Eye (tissue), 1 donor: Measurements from ENCODE around the gene MS4A10.

Source experiments
- DNase-seq: peaks from one replicate; pipeline ENCODE4 v3.0.0-alpha.2; 2015

The MS4A10 gene

DNA sequence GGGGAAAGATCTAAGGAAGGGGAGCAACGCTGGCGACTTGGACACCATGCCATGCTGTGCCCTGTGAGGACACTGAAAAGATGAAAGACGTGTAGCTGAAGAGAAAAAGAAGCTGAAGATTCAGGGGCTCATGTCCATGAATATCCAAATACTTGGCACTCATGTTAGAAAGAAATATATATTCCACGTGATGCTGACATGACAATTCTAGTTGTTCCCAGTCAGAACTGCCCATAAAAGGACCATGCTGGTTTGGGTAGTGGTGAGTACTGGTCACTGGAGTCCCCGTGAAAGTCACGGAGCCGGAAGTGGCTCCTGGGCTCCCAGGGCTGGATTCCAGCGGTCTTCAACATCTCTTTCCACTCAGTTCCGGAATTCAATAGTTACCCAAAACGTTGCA is 18.6 kb upstream of the MS4A10 start:
- DNase-seq, result no peak

DNA sequence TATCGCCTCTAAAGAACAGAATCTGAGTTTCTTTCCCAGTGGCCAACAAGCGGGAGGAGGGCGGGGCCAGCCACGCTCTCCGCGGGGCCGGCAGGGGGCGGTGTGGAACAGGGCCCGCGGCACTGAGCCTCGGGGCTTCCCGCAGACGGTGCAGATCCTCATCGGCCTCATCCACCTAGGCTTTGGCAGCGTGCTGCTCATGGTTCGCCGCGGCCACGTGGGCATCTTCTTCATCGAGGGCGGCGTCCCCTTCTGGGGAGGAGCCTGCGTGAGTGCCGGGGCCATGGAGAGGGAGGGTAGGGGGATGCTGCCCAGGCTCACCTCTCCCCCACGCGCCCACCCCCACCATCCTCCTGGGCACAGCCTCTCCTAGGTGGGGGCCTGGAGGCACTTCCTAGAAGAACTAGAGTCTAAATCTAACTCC is 17.7 kb upstream of the MS4A10 start:
- DNase-seq, result no peak

GRCh38 chr11:60768202-60768601 is 16.9 kb upstream of the MS4A10 start:
- DNase-seq, result no peak

DNA sequence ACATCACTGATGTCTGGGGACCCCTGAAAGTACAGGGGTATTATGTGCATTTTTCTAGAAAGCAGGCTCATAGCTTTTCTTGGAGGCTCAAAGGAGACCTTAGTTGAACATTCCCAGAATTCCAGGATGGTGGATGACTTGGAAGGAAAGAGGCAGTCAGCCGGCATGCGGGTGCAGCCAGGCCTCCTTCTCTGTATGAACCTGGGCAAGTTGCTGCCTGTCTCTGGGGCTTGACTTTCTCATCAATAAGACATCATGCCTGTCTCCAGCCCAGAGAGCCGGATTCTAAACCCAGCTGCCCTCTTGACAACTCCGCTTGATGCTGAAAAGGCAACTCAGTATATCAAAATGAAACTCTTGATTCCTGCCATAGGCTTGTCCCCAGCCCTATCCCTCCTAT is 15.9 kb upstream of the MS4A10 start:
- DNase-seq, result no peak

GRCh38 chr11:60769811-60770210 is 15.3 kb upstream of the MS4A10 start:
- no peak for DNase-seq

DNA sequence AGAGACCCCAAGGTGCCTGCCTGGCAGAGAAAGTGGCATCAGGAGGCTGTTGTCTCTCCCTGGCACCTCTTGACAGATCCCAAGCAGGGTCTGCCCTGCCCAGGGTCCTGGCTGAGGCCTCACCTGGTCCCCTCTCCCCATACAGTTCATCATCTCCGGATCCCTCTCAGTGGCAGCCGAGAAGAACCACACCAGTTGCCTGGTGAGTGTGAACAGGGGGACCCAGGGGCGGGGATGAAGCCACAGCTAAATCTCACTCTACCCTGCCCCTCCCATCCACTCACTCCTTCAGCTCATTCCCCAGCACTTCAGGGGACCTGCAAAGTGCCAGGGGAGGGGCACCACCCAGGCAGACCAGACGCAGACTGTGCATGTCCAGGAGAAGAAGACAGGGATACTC is 14.0 kb upstream of the MS4A10 start:
- DNase-seq, result no peak

DNA sequence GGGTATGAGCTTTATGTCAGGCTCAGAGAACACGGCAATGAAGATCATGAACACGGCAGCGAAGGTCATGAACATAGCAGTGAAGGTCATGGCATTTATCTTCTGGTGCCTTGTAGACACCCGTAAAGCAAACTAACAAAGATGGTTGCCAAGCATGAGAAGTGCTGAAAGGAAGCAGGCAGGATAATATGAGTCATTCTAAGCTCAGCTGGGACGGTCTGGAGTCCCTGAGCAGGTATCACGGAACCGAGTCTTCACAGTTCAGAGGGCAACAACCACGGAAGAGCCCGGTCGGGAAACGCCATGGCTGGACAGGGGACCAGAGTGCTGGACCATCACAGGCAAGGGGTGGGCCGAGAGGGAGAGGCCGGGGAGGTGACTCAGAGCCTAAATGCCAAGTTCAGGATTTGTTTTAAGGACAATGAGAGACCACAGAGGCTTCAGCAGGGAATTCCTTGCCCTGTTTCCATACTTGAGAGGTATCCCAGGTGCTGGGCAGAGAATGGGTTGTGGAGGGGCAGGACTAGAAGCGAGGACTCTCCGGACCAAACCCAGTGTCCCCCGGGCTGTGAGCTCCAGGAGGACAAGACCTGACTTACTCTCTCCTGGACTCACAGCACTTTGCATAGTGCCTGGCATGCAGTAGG is 13.1 kb upstream of the MS4A10 start:
- no peak for DNase-seq

GRCh38 chr11:60772666-60773065 is 12.5 kb upstream of the MS4A10 start:
- no peak for DNase-seq

GRCh38 chr11:60774726-60775125 is 10.4 kb upstream of the MS4A10 start:
- no peak for DNase-seq

- peak; percentile 97 for DNase-seq
Measured at GRCh38 chr11:60775420-60775961, 9.6 kb upstream of the MS4A10 start.

DNA sequence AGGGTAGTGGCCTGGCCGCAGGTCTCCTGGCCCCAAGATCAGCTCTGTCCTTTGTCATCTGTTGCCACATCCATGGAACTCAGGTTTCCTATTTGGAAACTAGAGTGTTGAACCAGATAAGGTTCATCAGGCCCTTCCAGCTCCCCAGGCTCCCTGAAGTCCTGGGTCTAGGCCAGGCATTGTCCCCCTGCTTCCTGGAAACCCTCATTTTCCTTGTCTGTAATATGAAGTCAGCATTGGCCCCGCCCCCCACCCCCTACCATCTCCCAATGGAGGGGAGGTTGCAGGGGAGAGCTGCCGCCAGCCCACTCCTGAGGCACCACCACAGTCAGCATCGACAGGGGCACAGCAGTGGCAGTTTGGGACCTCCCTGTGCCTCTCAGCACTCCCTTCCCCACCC is 9.0 kb upstream of the MS4A10 start:
- DNase-seq, result no peak

GRCh38 chr11:60777106-60777505 is 8.0 kb upstream of the MS4A10 start:
- no peak for DNase-seq

DNA sequence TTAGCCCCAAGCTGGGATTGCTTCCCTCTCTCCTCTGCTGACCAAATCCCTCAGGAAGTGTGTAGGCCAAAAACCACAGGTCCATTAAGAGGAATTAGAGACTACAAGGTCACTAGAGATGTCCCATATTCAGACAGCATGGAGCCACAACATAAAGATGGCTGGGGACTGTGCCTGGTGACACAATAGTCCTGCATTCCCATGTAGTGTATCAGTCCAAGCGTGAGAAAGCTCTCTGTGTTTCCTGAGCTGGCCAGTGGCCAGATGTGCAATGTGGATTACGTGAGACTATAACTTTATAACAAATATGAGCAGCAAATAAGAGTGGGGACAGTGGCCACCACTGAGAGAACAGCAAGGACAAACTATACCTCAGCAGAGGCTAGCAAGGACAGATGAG is 7.6 kb upstream of the MS4A10 start:
- peak; percentile 33 for DNase-seq

DNA sequence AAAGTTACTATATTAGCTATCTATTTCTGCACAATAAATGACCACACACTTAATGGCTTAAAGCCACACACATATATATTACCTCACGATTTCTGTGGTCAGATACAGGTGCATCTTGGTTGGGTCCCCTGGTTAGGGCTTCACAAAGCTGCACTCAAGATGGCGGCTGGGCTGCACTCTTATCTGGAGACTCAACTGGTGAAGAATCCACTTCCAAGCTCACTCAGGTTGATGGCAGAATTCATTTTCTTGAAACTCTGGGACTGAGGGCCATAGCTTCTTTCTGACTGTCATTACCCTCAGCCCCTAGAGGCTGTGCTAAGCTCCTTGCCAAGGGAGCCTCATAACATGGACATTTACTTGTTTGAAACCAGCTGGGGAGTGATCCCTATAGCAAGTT is 5.1 kb upstream of the MS4A10 start:
- no peak for DNase-seq

DNA sequence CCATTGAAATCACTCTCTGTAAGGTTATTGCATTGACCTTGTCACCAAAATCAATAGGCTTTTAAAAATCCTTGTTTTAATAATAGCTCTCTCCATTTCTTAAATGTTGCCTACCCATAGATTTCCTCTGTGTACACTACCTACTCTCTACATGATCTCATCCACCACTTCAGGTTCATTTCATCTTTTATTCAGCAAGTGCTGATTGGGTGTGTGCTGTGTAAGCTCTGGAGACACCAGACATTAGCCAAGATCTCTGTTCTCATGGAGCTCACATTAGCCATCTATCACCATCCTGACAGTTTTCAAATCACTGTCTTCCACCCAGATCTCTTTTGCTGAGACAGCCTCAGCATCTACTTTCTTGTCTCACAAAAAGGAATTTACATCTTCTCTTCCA is 4.4 kb upstream of the MS4A10 start:
- DNase-seq, result no peak

- no peak for DNase-seq
Measured at GRCh38 chr11:60781286-60781980, 3.7 kb upstream of the MS4A10 start.

GRCh38 chr11:60781981-60782316 is 3.2 kb upstream of the MS4A10 start:
- DNase-seq, result no peak

- no peak for DNase-seq
Measured at GRCh38 chr11:60782393-60783140, 2.6 kb upstream of the MS4A10 start.

DNA sequence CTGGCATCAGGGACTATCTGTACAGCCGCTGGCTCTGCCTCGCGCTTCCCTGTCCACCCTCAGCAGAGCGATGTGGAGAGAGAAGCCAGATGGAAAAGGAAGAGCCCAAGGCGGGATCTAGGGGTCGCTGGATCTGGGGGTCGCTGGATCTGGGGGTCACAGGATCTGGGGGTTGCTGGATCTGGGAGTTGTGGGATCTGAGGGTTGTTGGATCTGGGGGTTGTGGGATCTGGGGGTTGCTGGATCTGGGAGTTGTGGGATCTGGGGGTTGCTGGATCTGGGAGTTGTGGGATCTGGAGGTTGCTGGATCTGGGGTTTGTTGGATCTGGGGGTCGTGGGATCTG is 2.0 kb upstream of the MS4A10 start:
- no peak for DNase-seq

DNA sequence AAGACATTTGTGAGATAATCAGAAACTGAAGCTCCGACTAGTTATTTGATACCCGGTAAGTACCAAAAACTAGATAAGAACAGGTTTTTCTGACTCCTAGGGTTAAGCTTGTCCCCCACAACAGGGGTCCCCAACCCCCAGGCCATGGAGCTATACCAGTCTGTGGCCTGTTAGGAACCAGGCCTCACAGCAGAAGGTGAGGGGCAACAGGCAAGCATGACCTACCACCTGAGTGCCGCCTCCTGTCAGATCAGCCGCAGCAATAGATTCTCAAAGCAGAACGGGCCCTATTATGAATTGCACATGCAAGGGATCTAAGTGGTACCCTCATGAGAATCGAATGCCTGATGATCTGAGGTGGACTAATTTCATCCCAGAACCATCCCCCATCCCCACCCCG is 1.2 kb upstream of the MS4A10 start:
- no peak for DNase-seq

DNA sequence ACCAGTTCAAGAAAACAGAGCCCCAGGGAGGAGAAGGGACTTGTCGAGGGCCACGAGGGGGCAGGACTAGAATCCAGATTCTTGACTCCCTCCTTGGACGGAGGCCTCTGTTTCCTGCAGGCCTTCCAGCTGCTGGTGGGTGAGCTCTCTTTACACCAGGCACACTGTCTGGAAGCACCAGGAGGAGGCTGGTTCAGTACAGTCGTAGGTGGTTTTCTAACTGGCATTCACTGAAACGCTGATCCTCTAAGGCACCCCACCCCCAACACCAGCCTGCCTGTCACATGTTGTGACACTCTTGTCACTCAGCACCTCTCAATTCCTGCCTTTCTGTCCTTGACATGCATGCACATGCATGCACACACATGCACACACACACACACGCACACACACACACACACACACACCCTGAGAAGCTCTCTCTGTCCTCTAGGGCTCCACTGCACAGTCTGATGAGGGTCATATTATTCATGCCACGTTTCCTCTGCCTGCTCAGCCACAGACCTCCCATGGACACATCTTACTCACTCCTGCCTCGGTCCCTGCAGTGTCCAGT is 751 bp downstream of the MS4A10 start:
- peak; percentile 76 for DNase-seq

DNA sequence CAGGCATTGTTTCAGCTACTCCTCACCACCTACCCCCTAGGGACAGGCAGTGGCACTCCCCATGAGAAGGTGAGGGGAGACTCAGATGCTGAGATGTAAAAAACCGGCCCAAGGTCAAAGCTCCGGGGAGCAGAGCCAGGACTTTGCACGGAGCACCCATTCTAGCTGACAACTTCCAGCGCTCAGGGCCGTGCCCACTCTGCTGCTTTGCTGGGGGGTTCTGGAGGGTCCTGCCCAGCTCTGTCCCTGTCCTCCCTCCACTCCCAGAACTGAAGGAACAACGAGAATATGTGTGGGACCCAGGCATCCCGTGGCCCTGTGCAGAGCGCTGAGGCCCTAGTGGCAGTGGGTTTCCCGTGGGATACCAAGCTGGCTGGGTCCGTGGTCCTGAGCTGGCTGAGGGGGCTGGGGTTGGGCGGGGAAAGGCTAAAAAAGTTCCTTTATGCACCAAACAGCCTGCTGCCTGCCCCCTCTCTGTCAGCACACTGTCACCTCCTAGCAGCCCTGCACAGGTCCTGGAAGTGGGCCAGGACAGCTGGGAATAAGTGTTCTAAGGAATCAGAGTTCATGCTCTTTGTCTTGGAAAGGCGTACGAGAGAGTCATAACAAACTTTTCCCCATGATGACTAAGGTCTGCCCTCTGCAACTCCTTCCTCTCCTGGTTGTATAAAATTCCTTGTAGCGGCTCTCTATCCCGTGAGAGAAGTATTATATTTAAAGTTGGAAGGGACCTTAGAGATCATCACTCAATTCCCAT is 1.9 kb downstream of the MS4A10 start:
- DNase-seq, result peak; percentile 24
